DMS114 treated with DMSO at 0.1 percent for 48 hours (cell line): Measurements from ENCODE around the gene ZC3H12C.
"Not testable (repeated sequence)": the region's sequence is repeated elsewhere in the genome, so short reads cannot be mapped to it uniquely, and the experiment has no call there.

ENCODE experiments used
- DNase-seq: peaks from one replicate; lab custom pipeline; 2025; ENCODE audit not compliant: unreplicated experiment; lab: John Stamatoyannopoulos, UW

ZC3H12C gene

DNA sequence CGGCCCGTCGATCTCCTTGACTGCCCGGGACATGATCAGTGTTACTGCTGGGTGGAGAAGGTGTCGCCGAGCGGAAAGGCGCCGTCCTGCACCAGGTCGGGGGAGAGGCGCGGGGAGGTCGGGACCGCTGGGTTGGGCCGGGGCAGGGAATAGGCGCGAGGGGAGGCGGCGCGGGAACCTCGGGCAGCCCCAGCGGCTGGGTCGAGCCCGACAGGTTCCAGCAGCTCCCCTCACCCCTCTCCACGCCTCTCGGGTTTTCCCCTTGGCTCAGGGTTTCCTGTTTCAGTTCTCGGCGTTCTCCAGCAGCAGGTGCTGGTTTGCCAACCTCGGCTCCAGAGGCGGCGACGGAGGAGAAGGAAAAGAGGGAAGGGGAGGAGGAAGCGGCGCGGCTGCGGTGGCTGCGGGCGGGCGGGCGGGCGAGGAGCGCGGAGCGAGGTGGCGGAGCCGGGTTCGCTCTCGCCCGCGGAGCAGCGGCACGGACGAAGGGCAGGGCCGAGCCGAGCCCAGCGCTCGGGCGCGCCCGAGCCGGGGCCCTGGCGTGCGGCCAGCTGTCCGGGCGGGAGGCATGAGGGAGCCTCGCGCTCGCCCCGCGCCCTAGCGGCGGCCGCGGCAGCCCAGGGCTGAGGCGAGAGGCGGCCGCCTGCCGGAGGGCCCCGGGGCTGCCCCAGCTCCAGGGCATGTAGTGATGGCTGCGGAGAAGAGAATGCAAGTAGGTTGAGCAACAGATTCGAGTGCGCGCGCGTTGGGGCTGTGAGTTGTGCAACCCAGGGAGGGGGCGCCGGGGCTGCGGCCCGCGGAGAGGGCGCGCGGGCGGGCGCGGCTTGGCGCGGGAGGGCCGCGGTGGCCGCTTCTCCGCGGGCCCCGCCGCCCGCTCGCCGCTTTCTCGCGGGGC is at the start of gene ZC3H12C:
Gene ZC3H12C, plus strand, starts transcription at position 878 of the 892 bp plus-strand sequence. CDS start 20 bp downstream, outside the sequence.
- peak; percentile 28 for DNase-seq

DNA sequence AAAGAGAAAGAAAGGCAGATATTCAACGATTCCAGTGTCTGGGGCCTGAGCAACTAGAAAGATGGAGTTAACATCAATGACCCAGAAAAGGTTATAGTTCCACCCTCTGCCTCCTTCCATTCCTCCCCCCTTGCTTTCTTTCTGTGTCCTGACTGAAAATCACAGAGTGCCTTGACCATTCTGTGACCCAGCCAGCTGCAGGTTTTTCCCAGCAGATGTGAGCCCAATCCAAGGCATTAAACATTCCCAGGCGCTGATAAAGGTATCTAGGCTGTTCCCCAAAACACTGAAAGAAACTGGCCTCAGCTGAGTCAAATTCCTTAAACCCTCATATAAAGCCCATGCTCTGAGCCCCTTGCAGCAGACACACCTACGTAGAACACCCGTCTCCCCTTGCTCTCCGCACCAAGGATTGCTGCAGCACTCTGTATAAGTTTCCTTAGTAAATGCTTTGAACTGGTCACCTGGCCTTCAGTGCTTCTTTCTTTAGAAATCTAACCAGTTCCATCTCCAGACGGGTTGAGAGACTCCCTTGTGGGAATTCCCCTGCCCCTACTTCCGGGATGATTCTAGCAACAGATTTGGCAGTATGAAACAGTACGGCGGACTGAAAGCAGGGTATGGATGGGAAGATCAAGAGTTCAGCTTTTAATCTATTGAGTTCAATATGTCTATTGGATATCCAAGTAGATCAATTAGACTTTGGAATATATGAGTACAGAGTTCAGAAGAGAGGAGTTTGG is 48.8 kb upstream of the ZC3H12C start:
- DNase-seq = no peak

DNA sequence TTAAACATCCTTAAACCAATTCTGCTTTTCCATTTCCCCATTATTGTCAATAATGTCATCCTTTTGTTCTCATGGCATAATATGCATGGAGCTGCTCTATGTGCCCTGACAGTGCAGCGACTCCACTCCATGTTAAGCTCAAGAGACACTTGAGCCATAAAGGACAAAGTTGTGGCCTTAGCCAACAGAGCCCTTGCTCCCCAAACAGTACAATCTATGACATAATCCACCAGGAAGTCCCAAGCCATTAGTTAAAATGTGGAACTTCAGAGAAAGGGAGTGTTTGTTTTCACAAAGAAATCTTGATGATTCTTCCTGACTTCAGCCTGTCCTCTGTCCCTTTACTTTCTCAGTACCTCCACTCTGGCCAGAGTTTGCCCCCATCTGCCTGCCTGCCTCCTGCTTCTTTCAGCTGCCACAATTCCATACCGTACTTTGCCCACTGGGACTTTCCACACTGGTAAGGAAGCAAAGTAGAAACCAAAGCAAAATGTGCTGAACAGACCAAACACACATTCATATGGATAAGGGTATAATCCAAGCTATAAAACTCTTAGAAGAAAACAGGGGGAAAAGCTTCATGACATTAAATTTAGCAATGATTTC is 46.3 kb upstream of the ZC3H12C start:
- no peak for DNase-seq

DNA sequence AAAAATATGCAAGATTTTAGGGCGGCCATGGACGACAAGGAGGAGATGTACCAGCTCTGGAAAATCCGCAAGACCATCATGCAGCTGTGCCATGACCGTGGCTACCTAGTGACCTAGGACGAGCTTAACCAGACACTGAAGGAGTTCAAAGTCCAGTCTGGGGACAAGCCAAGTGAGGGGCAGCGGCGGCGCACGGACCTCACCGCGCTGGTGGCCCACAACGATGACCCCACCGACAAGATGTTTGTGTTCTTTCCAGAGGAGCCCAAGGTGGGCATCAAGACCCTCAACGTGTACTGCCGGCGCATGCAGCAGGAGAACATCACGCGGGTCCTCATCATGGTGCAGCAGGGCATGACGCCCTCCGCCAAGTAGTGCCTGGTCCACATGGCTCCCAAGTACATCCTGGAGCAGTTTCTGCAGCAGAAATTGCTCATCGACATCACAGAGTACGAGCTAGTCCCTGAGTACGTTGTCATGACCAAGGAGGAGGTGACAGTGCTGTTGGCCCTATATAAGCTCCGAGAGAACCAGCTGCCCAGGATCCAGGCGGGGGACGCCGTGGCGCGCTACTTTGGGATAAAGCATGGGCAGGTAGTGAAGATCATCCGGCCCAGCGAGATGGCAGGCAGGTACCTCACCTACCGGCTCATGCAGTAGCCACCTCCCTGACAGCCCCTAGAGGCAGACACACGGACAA is 43.5 kb upstream of the ZC3H12C start:
- no peak for DNase-seq

DNA sequence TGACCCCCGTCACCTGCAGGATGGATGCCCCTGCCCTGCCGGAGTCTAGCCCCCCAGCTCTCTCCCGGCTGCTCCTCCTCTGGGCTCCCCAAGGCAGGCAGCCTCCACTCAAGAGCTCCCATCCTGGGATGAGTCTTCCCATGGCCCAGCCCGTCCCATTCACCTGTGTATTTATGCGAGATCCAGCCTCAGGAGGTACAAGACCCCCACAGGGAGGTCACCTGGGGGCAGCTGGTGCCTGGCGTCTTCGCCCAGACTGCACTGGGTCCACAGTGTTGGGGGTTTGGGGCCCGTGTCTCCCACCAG is 43.0 kb upstream of the ZC3H12C start:
- no peak for DNase-seq

DNA sequence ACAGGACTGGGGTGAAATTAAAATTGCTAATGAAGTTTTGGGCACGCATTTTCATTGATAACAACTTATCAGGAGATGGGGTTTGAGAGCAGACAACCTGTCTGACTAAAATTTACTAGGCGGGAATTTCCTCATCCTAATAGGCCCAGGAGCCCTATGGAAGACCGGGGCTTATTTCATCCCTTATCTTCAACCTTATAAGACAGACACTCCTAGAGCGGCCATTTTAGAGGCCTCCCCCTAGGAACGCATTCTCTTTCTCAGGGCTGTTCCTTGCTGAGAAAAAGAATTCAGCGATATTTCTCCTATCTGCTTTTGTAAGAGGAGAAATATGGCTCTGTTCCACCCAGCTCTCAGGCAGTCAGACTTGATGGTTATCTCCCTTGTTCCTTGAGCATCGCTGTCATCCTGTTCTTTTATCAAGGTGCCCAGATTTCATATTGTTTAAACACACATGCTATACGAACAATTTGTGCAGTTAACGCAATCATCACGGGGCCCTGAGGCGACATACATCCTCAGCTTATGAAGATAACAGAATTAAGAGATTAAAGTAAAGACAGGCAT is 39.3 kb upstream of the ZC3H12C start:
- DNase-seq = no peak

DNA sequence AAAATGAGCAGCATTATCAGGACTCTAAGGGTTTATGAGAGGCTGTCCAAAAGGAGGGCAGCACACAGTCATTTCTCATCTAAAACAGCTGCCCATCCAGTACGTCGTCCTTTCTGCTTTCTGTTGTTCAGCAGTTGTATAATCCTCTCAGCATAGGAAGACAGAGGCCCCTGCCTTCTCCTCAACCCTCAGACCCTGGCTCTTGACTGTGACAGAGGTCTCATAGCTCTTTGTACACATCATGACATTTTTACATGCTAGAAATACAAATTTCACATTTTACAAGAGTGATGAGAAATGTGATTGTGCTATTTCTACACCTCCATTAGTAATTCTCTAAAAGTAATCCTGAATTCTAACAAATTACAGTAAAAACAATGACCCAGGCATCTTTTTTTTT is 36.2 kb upstream of the ZC3H12C start:
- DNase-seq = no peak

DNA sequence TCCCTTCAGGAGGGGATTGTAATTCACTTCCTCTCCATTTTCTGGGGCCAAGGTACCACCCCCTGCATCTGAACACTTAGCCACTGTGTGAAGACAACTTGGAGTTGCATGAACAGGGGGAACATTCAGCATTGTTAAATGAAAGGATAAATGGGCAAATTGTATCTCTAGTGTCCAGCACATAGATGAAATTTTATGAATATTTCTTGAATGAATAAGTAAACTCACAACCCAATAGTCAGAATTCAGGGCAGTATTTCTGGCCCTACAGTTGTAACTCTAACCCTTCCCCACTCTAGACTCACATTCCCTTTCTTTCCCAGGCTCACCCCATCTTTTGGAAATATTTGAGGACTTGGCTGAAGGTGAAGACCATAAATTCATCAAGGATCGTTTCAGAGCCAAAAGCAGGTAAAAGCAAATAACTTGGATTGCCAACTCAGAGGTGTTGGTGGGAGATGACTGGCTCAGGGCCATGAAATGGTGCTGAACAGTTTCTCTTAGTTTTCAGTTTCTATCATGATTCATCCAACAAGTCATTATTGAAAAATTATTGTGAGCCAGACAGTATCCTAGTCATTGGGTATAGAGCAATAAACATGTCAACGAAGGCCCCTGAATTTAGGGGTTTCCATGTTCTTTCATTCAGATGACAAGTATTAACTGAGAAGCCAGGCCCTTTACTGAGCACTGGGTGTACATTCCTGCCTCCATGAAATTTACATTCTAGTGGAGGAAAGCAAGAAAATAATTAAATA is 33.3 kb upstream of the ZC3H12C start:
- no peak for DNase-seq

DNA sequence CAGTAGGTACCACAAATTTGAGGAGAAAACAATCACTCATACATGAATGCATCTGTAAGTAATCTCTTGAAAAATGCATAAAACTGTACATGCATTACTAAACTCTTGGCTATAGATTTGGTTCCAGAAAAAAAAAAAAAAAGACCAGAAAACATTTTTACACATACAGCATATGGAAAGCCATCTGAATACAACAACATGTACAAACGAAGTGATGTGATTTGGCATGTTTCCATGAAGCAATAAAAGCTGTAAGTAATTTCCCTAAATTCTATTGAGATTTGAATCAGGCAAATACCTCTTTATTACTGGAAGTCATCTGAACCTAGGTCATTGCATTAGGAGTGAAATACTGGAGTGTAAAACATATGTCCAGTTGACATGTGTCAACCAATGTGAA is 31.9 kb upstream of the ZC3H12C start:
- DNase-seq = no peak

DNA sequence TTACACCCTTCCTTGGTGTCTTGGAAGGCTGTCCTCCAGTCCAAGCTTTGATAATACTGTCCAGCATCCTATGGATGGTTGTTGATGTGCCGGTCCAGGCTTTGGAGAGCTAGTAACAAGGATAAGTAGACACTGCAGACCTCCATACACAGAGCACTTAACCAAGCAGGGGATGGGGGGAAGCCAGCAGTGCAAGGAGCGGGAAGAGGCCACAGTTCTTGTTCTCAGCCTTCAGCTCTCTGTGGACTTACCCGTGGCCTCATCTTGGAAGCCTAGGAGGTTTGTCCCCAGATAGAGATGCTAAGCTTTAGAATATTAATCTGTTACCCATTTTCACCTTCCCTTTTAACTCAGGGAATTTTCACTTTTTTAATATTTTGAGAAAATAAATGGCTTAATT is 30.9 kb upstream of the ZC3H12C start:
- no peak for DNase-seq

DNA sequence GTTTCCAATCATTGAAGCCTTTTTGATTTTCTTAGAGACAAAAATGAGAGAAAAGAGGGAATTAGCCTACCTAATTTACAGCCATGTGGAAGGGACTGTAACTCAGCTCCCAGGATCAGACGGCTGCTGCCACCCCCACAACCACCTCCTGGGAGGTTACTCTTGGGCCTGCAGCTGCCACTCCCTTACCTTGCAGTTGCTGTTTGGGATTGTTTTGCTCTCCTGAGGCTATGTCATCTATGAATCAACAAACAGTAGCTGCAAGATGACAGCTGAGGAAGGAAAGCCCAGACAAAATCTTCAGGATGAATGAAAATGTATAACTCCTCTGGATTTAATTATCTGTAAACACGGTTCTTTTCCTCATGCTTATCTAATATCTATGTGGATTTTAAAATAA is 28.0 kb upstream of the ZC3H12C start:
- no peak for DNase-seq

DNA sequence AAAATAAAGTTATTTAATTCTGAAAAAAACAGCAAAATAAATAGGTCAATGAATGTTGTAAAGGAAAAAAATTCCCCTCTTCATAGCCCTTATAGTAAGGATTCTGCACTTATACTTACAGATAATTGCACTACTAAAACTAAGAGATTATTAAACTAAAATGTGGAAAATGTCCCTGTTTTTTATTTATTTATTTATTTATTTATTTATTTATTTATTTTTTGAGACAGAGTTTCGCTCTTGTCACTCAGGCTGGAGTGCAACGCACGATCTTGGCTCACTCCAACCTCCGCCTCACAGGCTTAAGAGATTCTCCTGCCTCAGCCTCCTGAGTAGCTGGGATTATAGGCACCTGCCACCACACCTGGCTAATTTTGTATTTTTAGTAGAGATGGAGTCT is 25.2 kb upstream of the ZC3H12C start:
- not testable (repeated sequence) for DNase-seq

DNA sequence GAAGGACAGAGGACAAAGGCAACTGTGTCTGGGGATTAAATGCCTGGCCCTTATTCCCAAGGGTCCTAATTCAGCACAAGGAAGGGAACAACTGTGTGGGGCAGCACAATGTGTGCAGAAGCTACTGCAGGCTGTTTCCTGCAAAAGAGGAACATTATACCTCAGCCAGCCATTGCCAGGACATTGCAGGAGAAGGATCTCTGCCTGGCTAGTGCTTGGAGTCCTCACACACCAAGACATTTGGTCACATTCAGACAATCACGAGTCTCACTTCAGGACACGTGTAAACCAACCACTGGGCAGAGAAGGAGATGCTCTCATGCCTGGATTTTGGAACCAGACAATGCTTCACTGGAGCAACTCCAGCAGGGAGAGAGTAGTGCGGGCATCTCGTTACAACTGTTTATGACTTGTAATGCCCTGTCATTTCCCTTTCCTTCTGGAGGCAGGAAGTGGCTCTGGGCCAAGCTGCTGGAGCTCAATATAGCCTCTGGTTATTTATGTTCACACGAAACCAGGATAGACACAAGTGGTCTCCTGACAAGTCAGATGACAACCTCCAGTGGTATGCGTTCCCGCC is 23.9 kb upstream of the ZC3H12C start:
- DNase-seq = no peak

DNA sequence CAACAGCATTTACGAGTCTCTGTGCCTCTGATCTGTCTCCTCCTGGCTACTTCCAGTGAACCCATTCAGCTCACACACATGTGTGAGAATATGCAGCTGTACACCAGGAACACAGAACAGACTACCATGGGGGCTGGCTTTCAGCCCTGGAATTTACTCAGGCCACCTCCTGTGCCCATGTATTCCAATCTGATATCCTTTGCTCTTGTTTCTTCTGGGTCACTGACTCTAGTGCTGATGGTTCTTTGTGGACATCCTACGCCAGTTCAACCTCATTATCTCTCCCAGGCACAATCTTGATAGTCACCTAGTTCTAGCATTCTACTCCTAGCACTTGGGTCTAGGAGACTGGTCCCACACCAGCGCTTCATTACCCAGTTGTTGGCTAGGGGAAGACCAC is 23.0 kb upstream of the ZC3H12C start:
- no peak for DNase-seq

DNA sequence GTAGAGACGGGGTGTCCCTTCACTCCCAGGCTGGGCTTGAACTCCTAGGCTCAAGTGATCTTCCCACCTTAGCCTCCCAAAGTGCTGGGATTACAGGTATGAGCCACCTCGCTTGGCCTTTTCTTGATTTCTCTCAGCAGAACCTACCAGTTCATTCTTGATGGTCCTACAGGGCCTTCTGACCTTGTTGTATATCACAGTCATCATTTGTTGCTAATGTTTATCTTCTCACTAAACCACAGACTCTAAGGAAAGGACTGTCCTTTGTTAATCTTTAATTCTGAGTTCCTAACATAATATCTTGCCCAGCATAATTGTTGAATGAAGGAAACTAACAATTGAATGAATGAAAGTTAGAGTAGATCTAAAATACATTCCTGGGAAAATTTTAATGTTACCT is 22.0 kb upstream of the ZC3H12C start:
- DNase-seq = no peak

DNA sequence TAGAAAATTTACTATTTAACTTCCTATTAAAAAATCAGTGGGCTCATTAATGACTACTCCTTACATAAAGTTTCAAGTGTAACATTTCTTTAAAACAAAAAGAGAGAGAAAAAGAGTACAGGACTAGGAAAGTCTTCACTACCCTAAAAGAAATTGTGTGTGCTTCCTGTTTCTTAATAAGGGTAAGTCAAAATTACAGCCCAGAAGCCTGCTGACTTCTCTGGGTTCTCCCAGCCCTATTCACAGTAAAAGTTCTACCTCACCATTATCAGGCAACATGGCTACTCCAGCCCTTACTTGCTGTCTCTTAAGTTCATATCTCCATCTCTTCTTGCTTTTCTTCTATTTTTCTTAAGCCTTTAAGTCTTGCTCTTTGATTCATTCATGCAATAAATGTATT is 20.3 kb upstream of the ZC3H12C start:
- no peak for DNase-seq

DNA sequence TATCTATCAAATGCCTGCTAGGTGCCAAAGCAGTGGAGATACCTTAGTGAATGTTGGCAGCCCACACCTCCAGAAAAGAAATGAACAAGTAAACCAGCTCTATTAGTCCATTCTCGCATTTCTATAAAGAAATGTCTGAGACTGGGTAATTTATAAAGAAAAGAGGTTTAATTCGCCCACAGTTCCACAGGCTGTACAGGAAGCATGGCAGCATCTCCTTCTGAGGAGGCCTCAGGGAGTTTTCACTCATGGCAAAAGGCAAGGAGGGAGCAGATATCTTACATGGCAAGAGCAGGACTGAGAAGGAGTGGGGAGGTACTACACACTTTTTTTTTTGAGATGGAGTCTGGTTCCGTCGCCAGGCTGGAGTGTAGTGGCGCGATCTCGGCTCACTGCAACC is 18.7 kb upstream of the ZC3H12C start:
- no peak for DNase-seq

DNA sequence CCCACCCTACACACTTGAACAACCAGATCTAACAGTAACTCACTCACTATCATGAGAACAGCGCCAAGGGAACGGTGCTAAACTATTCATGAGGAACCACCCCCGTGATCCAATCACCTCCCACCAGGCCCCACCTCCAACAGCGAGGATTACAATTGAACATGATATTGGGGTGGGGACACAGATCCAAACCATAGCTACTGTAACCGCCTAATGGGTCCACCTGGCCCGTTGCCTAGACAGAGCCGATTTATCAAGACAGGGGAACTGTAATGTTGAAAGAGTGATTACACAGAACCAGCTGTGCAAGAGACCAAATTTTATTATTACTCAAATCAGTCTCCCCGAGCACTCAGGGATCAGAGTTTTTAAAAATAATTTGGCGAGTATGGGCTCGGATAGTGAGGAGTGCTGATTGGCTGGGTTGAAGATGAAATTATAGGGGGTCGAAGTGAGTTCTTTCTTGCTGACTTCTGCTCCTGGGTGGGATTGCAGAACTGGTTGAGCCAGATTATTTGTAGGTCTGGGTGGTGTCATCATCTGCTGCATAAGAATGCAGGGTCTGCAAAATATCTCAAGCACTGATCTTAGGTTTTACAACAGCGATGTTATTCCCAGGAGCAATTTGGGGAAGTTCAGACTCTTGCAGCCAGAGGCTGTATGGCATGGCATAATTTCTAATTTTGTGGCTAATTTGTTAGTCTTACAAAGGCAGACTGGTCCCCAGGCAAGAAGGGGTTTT is 17.9 kb upstream of the ZC3H12C start:
- no peak for DNase-seq

DNA sequence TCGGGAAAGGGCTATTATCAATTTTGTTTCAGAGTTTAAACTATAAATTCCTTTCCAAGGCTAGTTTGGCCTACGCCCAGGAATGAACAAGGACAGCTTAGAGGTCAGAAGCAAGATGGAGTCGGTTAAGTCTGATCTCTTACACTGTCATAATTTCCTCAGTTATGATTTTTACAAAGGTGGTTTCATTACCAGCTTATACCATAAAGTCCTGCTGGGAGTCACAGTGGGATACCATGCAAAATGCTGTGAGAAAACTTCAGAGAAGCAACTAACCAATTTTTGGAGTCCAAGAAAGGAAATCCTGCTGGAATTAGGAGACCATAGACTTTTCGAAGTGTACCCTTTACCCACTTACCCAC is 17.4 kb upstream of the ZC3H12C start:
- DNase-seq = no peak
